Nephron (organoid): ENCODE data around the gene ABCD2.
"Not testable (repeated sequence)": the region's sequence is repeated elsewhere in the genome, so short reads cannot be mapped to it uniquely, and the experiment has no call there.

Experiments used
- H3K27ac Mint-ChIP-seq, 3 experiments: 2 replicates each; pipeline ENCODE4 v1.8.0; 2020; ENCODE audit warnings: mixed read lengths in 3 of 3, mild to moderate bottlenecking in 2 of 3, moderate library complexity in 1 of 3
- H3K27me3 Mint-ChIP-seq: 2 replicates; pipeline ENCODE4 v1.8.0; 2021; ENCODE audit warnings: low read depth, mild to moderate bottlenecking, moderate library complexity, mixed read lengths
- H3K36me3 Mint-ChIP-seq: 2 replicates; pipeline ENCODE4 v1.8.0; 2020; ENCODE audit warnings: low read depth, mixed read lengths
- H3K4me1 Mint-ChIP-seq: 2 replicates; pipeline ENCODE4 v1.8.0; 2020; ENCODE audit warnings: mixed read lengths
- H3K4me3 Mint-ChIP-seq, 3 experiments: 2 replicates each; pipeline ENCODE4 v1.8.0; 2020; ENCODE audit warnings: mild to moderate bottlenecking in 3 of 3, mixed read lengths in 3 of 3, moderate library complexity in 2 of 3
- H3K9me3 Mint-ChIP-seq: 2 replicates; pipeline ENCODE4 v1.8.0; 2020; ENCODE audit warnings: mixed read lengths
- CTCF ChIP-seq, 3 experiments: fragments of 200-600 bp; sonication (generic); IDR thresholded peaks; one replicate each; pipeline ENCODE4 v1.5.0; 2021; ENCODE audit warnings: antibody characterized with exemption in 3 of 3; ENCODE audit not compliant: unreplicated experiment in 3 of 3

ABCD2 gene

GRCh38 chr12:39574785-39575497 is 44.7 kb downstream of the ABCD2 start:
- no peak for TF ChIP-seq CTCF (IDR thresholded peaks at IDR 0.05; ENCODE audit: unreplicated experiment in 3 of 3)
- Mint-ChIP-seq H3K9me3 (no peaks in the 10 kb centered on the region), H3K27me3 (peaks cover 3% of the 10 kb centered on the region), H3K27ac (peak overlapping the region in 1 of 3 experiments; percentile 33), H3K4me1 (peaks cover 9% of the 10 kb centered on the region), H3K36me3 (no peaks in the 10 kb centered on the region), H3K4me3 (no peak overlapping the region)

GRCh38 chr12:39574378-39574777 is 45.2 kb downstream of the ABCD2 start:
- no peak overlapping the region for H3K4me3 Mint-ChIP-seq
- peaks cover 4% of the 10 kb centered on the region for H3K9me3 Mint-ChIP-seq
- no peak for TF ChIP-seq CTCF (IDR thresholded peaks at IDR 0.05; ENCODE audit: unreplicated experiment in 3 of 3)
- no peaks in the 10 kb centered on the region for H3K36me3 Mint-ChIP-seq
- peaks cover 9% of the 10 kb centered on the region for H3K4me1 Mint-ChIP-seq
- H3K27ac Mint-ChIP-seq: peak overlapping the region in 1 of 3 experiments; percentile 7
- peaks cover 3% of the 10 kb centered on the region for H3K27me3 Mint-ChIP-seq

- Mint-ChIP-seq H3K9me3 (peaks cover 4% of the 10 kb centered on the region), H3K27me3 (peaks cover 3% of the 10 kb centered on the region), H3K27ac (no peak overlapping the region), H3K36me3 (no peaks in the 10 kb centered on the region), H3K4me1 (peaks cover 9% of the 10 kb centered on the region), H3K4me3 (no peak overlapping the region)
- no peak for TF ChIP-seq CTCF (IDR thresholded peaks at IDR 0.05; ENCODE audit: unreplicated experiment in 3 of 3)
These were observed 45.6 kb downstream of the ABCD2 start for GRCh38 chr12:39573971-39574370.

GRCh38 chr12:39572551-39572950 is 47.1 kb downstream of the ABCD2 start:
- no peak overlapping the region for H3K27ac Mint-ChIP-seq
- H3K27me3 Mint-ChIP-seq: no peaks in the 10 kb centered on the region
- H3K4me1 Mint-ChIP-seq: peaks cover 9% of the 10 kb centered on the region
- H3K4me3 Mint-ChIP-seq: no peak overlapping the region
- TF ChIP-seq CTCF (IDR thresholded peaks at IDR 0.05; ENCODE audit: unreplicated experiment in 3 of 3): no peak
- no peaks in the 10 kb centered on the region for H3K36me3 Mint-ChIP-seq
- peaks cover 4% of the 10 kb centered on the region for H3K9me3 Mint-ChIP-seq

- Mint-ChIP-seq H3K36me3 (no peaks in the 10 kb centered on the region), H3K4me3 (no peak overlapping the region), H3K27ac (no peak overlapping the region), H3K27me3 (no peaks in the 10 kb centered on the region), H3K9me3 (peaks cover 9% of the 10 kb centered on the region), H3K4me1 (peaks cover 9% of the 10 kb centered on the region)
- TF ChIP-seq CTCF (IDR thresholded peaks at IDR 0.05; ENCODE audit: unreplicated experiment in 3 of 3): no peak
These were observed 48.3 kb downstream of the ABCD2 start for GRCh38 chr12:39571351-39571750.

- Mint-ChIP-seq H3K9me3 (peaks cover 7% of the 10 kb centered on the region), H3K27ac (no peak overlapping the region), H3K27me3 (no peaks in the 10 kb centered on the region), H3K36me3 (no peaks in the 10 kb centered on the region), H3K4me3 (no peak overlapping the region), H3K4me1 (no peaks in the 10 kb centered on the region)
- TF ChIP-seq CTCF (IDR thresholded peaks at IDR 0.05; ENCODE audit: unreplicated experiment in 3 of 3): no peak
These were observed 66.1 kb downstream of the ABCD2 start for GRCh38 chr12:39553476-39553875.

GRCh38 chr12:39544211-39544610 is 75.4 kb downstream of the ABCD2 start:
- not testable (repeated sequence) for H3K36me3 Mint-ChIP-seq, H3K27ac Mint-ChIP-seq, H3K9me3 Mint-ChIP-seq, H3K4me1 Mint-ChIP-seq, H3K4me3 Mint-ChIP-seq, H3K27me3 Mint-ChIP-seq
